ENCODE measurements around the gene MAP3K15. TPM values are rescaled to one million over a fixed set of nuclear protein-coding genes. Genes with fewer than 3 reads are reported as not detected.

The MAP3K15 gene
- total RNA-seq, 1 donor from 2014 or later, result 1.4 TPM

GRCh38 chrX:19343535-19344408 lies 171.5 kb downstream of the MAP3K15 start, which contains the start of gene PDHA1:
Gene PDHA1 (plus strand): TSS chrX:19343927. CDS start chrX:19344038, 111 bp downstream.
- DNase-seq, result peak; percentile 88

GRCh38 chrX:19343085-19343534 lies 172.2 kb downstream of the MAP3K15 start:
- DNase-seq, result no peak

- no peak for DNase-seq
These were observed 172.9 kb downstream of the MAP3K15 start for GRCh38 chrX:19342331-19342906.

- DNase-seq, result no peak
These were observed 180.2 kb downstream of the MAP3K15 start for GRCh38 chrX:19334945-19335626.

GRCh38 chrX:19332983-19333382 lies 182.3 kb downstream of the MAP3K15 start:
- peak; percentile 5 for DNase-seq

- no peak for DNase-seq
These were observed 183.5 kb downstream of the MAP3K15 start for GRCh38 chrX:19331831-19332230.

- no peak for DNase-seq
These were observed 188.7 kb downstream of the MAP3K15 start for GRCh38 chrX:19326567-19326966.

Small RNA genes lying within 50 kb of the gene (small RNA-seq; reads per million reads assigned to genes)
- gene RF00019, result not detected

Other genes starting within 250 kb of the MAP3K15 start
- gene PDHA1, start 171.6 kb downstream of the MAP3K15 start, total RNA-seq, result 75.3 TPM